Ascending aorta (tissue), 2 donors: ENCODE measurements around the gene CAMK1G. TPM values are rescaled to one million over a fixed set of nuclear protein-coding genes. Genes with fewer than 3 reads are reported as not detected.

Source experiments
- DNase-seq, 2 donors: peaks; one replicate each; pipeline ENCODE4 v3.0.0-alpha.2; 2019; ENCODE audit warnings: low spot score in 2 of 2
- H3K27ac ChIP-seq, 2 donors: fragments of 200-600 bp; sonication (generic); one replicate each; pipeline ENCODE4 v1.5.1; 2016 to 2017; ENCODE audit warnings: mild to moderate bottlenecking in 1 of 2
- H3K27me3 ChIP-seq: fragments of 200-600 bp; sonication (generic); one replicate; pipeline ENCODE4 v1.5.1; 2017
- H3K36me3 ChIP-seq, 2 donors: fragments of 200-600 bp; sonication (generic); one replicate each; pipeline ENCODE4 v1.5.1; 2016
- H3K4me1 ChIP-seq, 2 donors: fragments of 200-600 bp; sonication (generic); one replicate each; pipeline ENCODE4 v1.5.1; 2016 to 2017; ENCODE audit warnings: mild to moderate bottlenecking in 1 of 2
- H3K4me3 ChIP-seq, 2 donors: fragments of 200-600 bp; sonication (generic); one replicate each; pipeline ENCODE4 v1.5.1; 2016 to 2017; ENCODE audit warnings: mild to moderate bottlenecking in 1 of 2
- H3K9me3 ChIP-seq, 2 donors: fragments of 200-600 bp; sonication (generic); one replicate each; pipeline ENCODE4 v1.5.1; 2016
- intact Hi-C: fragments of 100-400 bp; cut with DNase I; formaldehyde crosslinking; loops from one replicate; pipeline ENCODE4 v1.15.1; 2023
- total RNA-seq: library from RNA; depleted of rRNA; stranded (reverse); fragments of >200 nt; gene quantifications from one replicate; pipeline ENCODE4 v1.1.0, GENCODE V29; 2016
- TF ChIP-seq, protein P1 (sequence below), 3 experiments: fragments of 200-600 bp in 2 of 3; fragments of 450-650 bp in 1 of 3; sonication (generic) in 2 of 3; IDR thresholded peaks; one replicate each; pipeline ENCODE4 v1.5.1; 2016 to 2019; ENCODE audit warnings: antibody characterized with exemption in 3 of 3, mild to moderate bottlenecking in 1 of 3, moderate library complexity in 1 of 3

The CAMK1G gene
- total RNA-seq: not detected

DNA sequence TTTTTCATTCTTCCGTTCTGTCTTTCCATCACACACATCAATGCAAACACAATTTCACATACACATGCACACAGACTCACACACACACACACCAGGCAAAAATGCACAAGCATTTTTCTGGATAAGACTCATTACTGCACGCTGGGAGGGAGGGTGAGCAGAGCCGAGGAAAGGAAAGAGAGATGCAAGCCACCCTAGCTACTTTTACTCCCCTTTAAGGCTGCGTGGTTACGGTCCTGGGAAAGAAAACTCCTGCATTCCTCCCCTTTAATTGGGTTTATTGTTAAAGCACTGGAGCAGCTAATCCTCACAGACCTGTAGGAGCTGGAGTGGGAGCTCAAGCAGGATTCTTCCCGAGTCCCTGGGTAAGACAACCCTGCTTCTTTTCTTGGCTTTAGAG, at the start of gene CAMK1G:
CAMK1G (plus strand) TSS at position 307 of the 400 bp plus-strand sequence. CDS start 11,270 bp downstream, outside the sequence.
- H3K4me3 ChIP-seq: no peak within 1 kb of the TSS
- H3K27ac ChIP-seq: no peak within 1 kb of the TSS
- H3K4me1 ChIP-seq: peaks cover 0 to 4% of the 10 kb centered on the region in 2 donors
- no peaks in the 10 kb centered on the region for H3K9me3 ChIP-seq
- TF ChIP-seq, protein P1, sequence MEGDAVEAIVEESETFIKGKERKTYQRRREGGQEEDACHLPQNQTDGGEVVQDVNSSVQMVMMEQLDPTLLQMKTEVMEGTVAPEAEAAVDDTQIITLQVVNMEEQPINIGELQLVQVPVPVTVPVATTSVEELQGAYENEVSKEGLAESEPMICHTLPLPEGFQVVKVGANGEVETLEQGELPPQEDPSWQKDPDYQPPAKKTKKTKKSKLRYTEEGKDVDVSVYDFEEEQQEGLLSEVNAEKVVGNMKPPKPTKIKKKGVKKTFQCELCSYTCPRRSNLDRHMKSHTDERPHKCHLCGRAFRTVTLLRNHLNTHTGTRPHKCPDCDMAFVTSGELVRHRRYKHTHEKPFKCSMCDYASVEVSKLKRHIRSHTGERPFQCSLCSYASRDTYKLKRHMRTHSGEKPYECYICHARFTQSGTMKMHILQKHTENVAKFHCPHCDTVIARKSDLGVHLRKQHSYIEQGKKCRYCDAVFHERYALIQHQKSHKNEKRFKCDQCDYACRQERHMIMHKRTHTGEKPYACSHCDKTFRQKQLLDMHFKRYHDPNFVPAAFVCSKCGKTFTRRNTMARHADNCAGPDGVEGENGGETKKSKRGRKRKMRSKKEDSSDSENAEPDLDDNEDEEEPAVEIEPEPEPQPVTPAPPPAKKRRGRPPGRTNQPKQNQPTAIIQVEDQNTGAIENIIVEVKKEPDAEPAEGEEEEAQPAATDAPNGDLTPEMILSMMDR (IDR thresholded peaks at IDR 0.05): no peak
- DNase-seq: no peak
- intact Hi-C loops: no loop called here
- no peaks in the 10 kb centered on the region for H3K27me3 ChIP-seq
- H3K36me3 ChIP-seq: no peaks in the 10 kb centered on the region

DNA sequence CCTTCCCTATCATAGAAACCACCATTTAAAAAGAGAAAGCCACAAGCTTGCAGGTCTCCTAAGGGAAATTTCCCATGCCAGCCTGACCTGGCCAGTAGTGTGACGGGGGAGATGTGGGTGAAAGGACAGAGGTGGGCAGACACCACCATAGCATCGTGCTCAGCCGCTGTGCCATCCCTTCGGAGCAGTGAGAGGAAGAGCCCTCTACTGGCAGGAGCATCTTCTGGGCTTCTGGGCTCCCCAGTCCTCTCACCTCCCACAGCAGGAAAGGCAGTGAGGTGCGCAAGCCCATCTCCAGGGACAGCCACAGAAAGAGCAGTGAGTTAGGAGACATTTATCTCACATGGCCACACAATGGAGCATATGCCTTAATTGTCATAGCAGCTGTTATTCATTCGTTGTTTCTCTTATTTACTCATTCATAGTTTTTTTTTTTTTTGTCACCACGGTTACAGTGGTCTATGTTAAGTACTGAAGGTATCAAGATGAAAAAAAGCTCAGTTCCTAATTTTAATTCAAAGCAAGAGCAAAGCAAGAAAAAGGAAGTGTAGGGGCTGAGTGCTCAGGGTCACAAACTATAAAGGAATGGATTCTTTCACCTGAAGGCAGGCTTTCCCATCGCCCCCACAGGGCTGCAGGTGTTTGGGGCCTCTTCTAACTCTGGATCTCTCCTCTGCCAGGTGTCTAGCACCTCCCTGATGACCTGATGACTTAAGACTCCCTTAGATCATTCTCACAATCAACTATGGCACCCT, 48.8 kb upstream of the CAMK1G start:
- Histone ChIP-seq H3K4me1 (no peaks in the 10 kb centered on the region), H3K9me3 (no peaks in the 10 kb centered on the region), H3K27ac (no peak overlapping the region), H3K36me3 (no peaks in the 10 kb centered on the region), H3K4me3 (no peak overlapping the region), H3K27me3 (no peaks in the 10 kb centered on the region)
- DNase-seq: no peak
- intact Hi-C loops: no loop called here
- TF ChIP-seq, protein P1 (IDR thresholded peaks at IDR 0.05): no peak

DNA sequence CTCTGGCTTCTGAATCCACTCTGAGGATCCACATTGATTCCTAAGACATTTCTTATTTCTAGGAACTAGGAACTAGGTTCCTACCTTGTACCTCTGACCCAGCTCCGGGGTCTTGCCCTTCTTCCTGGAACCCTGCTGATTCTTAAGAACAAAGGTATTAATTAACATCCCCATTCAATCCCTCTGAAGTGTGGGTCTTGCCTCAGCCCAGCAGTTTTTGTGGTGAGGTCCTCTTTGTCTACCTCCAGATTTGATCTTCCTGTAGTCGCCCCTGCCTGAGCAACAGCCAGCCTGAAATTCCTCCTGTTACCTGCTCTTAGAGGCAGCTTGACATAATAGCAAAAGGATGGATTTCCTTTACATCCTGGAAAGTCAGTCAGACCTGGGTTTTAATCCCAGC, 46.7 kb upstream of the CAMK1G start:
- intact Hi-C loops: no loop called here
- H3K4me3 ChIP-seq: no peak overlapping the region
- no peak overlapping the region for H3K27ac ChIP-seq
- no peaks in the 10 kb centered on the region for H3K9me3 ChIP-seq
- DNase-seq: no peak
- H3K27me3 ChIP-seq: no peaks in the 10 kb centered on the region
- H3K36me3 ChIP-seq: no peaks in the 10 kb centered on the region
- H3K4me1 ChIP-seq: no peaks in the 10 kb centered on the region
- TF ChIP-seq, protein P1 (IDR thresholded peaks at IDR 0.05): no peak

DNA sequence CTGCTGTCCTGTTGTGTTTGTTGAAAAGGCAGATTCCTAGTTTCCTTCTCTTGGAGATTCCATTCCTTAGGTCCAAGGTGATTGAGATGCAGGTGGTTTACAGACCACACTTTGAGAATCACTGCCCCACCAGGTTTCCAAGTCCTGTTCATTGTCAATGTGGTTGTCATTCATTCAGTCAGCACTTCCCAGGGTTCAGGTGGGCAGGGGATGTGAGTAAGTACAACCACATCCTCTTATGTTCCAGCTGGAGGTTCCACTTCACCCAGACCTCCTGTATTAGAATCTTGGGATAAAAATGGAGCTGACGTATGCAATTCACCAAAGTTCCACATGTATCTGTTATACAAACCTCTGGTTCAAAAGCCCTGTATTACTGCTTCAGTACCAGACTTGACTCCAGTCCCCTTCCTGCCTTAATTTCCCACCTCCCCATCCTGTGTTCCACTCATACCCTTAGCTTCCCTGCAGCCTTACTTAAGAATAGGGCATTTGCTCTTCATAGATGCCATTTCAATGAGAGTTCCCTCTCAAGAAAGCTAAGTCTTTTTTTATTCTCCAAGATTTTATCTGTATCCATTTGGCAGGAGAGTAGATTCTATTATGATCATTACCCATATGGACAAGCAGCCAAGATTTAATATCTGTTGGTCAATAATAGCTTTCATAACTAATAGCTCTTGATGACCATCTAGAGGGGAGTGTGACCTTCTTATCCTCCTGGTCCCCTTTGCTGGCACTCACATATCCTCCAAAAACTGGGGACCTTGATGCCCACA, 46.0 kb upstream of the CAMK1G start:
- H3K27me3 ChIP-seq: no peaks in the 10 kb centered on the region
- H3K27ac ChIP-seq: no peak overlapping the region
- H3K4me1 ChIP-seq: no peaks in the 10 kb centered on the region
- no peaks in the 10 kb centered on the region for H3K36me3 ChIP-seq
- intact Hi-C loops: no loop called here
- DNase-seq: no peak
- H3K9me3 ChIP-seq: no peaks in the 10 kb centered on the region
- no peak overlapping the region for H3K4me3 ChIP-seq
- TF ChIP-seq, protein P1 (IDR thresholded peaks at IDR 0.05): no peak

DNA sequence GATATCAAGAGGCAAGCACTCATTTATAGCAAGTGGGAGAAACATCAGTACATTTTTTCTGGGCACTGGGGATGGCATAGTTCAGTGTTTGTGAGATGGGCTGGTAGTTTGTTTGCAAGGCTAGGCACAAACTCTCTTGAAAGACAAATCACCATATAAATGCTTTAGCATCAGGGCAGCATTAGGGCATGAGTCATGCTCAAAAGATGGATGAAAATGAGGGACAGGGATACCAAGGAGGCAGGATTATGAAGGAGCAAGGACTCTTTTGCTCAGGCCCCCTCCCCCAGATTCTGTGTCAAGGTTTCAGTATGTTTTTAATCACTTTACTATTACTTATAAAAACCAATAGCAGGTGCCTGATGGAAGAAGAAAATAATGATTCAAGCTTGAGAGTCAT, 43.9 kb upstream of the CAMK1G start:
- Histone ChIP-seq H3K27ac (no peak overlapping the region), H3K4me3 (no peak overlapping the region), H3K9me3 (no peaks in the 10 kb centered on the region), H3K4me1 (no peaks in the 10 kb centered on the region), H3K27me3 (no peaks in the 10 kb centered on the region), H3K36me3 (no peaks in the 10 kb centered on the region)
- intact Hi-C loops: no loop called here
- no peak for DNase-seq
- TF ChIP-seq, protein P1 (IDR thresholded peaks at IDR 0.05): no peak
